ENCODE results near the gene ATG3.

Gene ATG3

GRCh38 chr3:112583105-112583504, 21.3 kb upstream of the ATG3 start:
- peaks cover 51% of the 10 kb centered on the region for H3K36me3 ChIP-seq (ENCODE audit: insufficient read depth, low read length)
- no peaks in the 10 kb centered on the region for H3K9me3 ChIP-seq (ENCODE audit: insufficient read depth, low read length, severe bottlenecking)
- H3K4me1 ChIP-seq (ENCODE audit: insufficient read depth, low read length) = no peaks in the 10 kb centered on the region
- H3K27me3 ChIP-seq (ENCODE audit: insufficient read depth, low read length, poor library complexity) = no peaks in the 10 kb centered on the region
- no peaks in the 10 kb centered on the region for H4K20me1 ChIP-seq (ENCODE audit: insufficient read depth, low read length)
- no peaks in the 10 kb centered on the region for H3K79me2 ChIP-seq (ENCODE audit: insufficient read depth, low read length)
- H3K9ac ChIP-seq (ENCODE audit: low read depth, low read length) = no peak overlapping the region
- ATAC-seq (ENCODE audit: insufficient read depth, low read depth) (no peak), DNase-seq (no peak)
- no peak for TF ChIP-seq CTCF (IDR thresholded peaks at IDR 0.05; ENCODE audit: borderline replicate concordance, extremely low read depth, low read length, poor library complexity, severe bottlenecking)
- H3K27ac ChIP-seq (ENCODE audit: low read length) = no peak overlapping the region
- no peak overlapping the region for H3K4me2 ChIP-seq (ENCODE audit: insufficient read depth, low read length)
- no peak overlapping the region for H3K4me3 ChIP-seq (ENCODE audit: low read depth in 1 of 2, low read length in 2 of 2)
- H2AFZ ChIP-seq (ENCODE audit: low read depth, low read length) = no peak overlapping the region

GRCh38 chr3:112582244-112582874, 20.6 kb upstream of the ATG3 start:
- H3K79me2 ChIP-seq (ENCODE audit: insufficient read depth, low read length) = no peaks in the 10 kb centered on the region
- H3K9ac ChIP-seq (ENCODE audit: low read depth, low read length) = no peak overlapping the region
- no peaks in the 10 kb centered on the region for H3K27me3 ChIP-seq (ENCODE audit: insufficient read depth, low read length, poor library complexity)
- no peak overlapping the region for H3K27ac ChIP-seq (ENCODE audit: low read length)
- H3K4me2 ChIP-seq (ENCODE audit: insufficient read depth, low read length) = no peak overlapping the region
- DNase-seq (peak; percentile 27), ATAC-seq (ENCODE audit: insufficient read depth, low read depth) (peak; percentile 73; the same call in 2 of the 3 replicates)
- no peaks in the 10 kb centered on the region for H3K4me1 ChIP-seq (ENCODE audit: insufficient read depth, low read length)
- no peak overlapping the region for H3K4me3 ChIP-seq (ENCODE audit: low read depth in 1 of 2, low read length in 2 of 2)
- no peaks in the 10 kb centered on the region for H4K20me1 ChIP-seq (ENCODE audit: insufficient read depth, low read length)
- H3K9me3 ChIP-seq (ENCODE audit: insufficient read depth, low read length, severe bottlenecking) = no peaks in the 10 kb centered on the region
- no peak for TF ChIP-seq EZH2 (IDR thresholded peaks at IDR 0.05; ENCODE audit: borderline replicate concordance, low read depth, low read length, severe bottlenecking)
- peak; percentile 67 for TF ChIP-seq CTCF (IDR thresholded peaks at IDR 0.05; ENCODE audit: borderline replicate concordance, extremely low read depth, low read length, poor library complexity, severe bottlenecking)
- no peak overlapping the region for H2AFZ ChIP-seq (ENCODE audit: low read depth, low read length)
- peaks cover 51% of the 10 kb centered on the region for H3K36me3 ChIP-seq (ENCODE audit: insufficient read depth, low read length)

GRCh38 chr3:112579697-112580096, 17.9 kb upstream of the ATG3 start:
- H3K36me3 ChIP-seq (ENCODE audit: insufficient read depth, low read length) = peaks cover 45% of the 10 kb centered on the region; the same call in 1 of the 2 replicates
- H3K4me2 ChIP-seq (ENCODE audit: insufficient read depth, low read length) = no peak overlapping the region
- DNase-seq (no peak), ATAC-seq (ENCODE audit: insufficient read depth, low read depth) (no peak)
- no peak for TF ChIP-seq EZH2 (IDR thresholded peaks at IDR 0.05; ENCODE audit: borderline replicate concordance, low read depth, low read length, severe bottlenecking)
- TF ChIP-seq CTCF (IDR thresholded peaks at IDR 0.05; ENCODE audit: borderline replicate concordance, extremely low read depth, low read length, poor library complexity, severe bottlenecking) = no peak
- no peaks in the 10 kb centered on the region for H4K20me1 ChIP-seq (ENCODE audit: insufficient read depth, low read length)
- no peaks in the 10 kb centered on the region for H3K4me1 ChIP-seq (ENCODE audit: insufficient read depth, low read length)
- H3K9me3 ChIP-seq (ENCODE audit: insufficient read depth, low read length, severe bottlenecking) = no peaks in the 10 kb centered on the region
- no peaks in the 10 kb centered on the region for H3K27me3 ChIP-seq (ENCODE audit: insufficient read depth, low read length, poor library complexity)
- H2AFZ ChIP-seq (ENCODE audit: low read depth, low read length) = no peak overlapping the region
- no peak overlapping the region for H3K9ac ChIP-seq (ENCODE audit: low read depth, low read length)
- no peak overlapping the region for H3K27ac ChIP-seq (ENCODE audit: low read length)
- no peaks in the 10 kb centered on the region for H3K79me2 ChIP-seq (ENCODE audit: insufficient read depth, low read length)
- no peak overlapping the region for H3K4me3 ChIP-seq (ENCODE audit: low read depth in 1 of 2, low read length in 2 of 2)
